OCI-LY7 (cell line): Measurements from ENCODE around the gene SLC6A19. TPM values are rescaled to one million over a fixed set of nuclear protein-coding genes. Genes with fewer than 3 reads are reported as not detected.

Experiments
- BruUV-seq: library from RNA; stranded (reverse); fragments of 400-500 nt; replicated peaks from 2 replicates; lab custom pipeline; 2021; lab: Mats Ljungman, UMichigan
- CTCF ChIA-PET: fragments of 300-600 bp; sonication (Branson Sonifier 250); formaldehyde crosslinking; loops from one replicate; lab custom pipeline; 2022; ENCODE audit warnings: antibody characterized with exemption; ENCODE audit not compliant: unreplicated experiment; lab: Charles Lee
- POLR2A ChIA-PET: fragments of 300-600 bp; sonication (Branson Sonifier 250); formaldehyde crosslinking; loops from one replicate; lab custom pipeline; 2022; ENCODE audit warnings: antibody characterized with exemption; lab: Charles Lee
- DNase-seq: peaks from one replicate; pipeline ENCODE4 v3.0.0-alpha.2; 2015; ENCODE audit warnings: low spot score
- H2AFZ ChIP-seq: fragments of 200-600 bp; sonication (generic), shearing (Covaris generic); 2 replicates; pipeline ENCODE4 v1.6.1; 2014; ENCODE audit warnings: mild to moderate bottlenecking, antibody characterized with exemption, low read length, moderate library complexity
- H3K27ac ChIP-seq: fragments of 200-600 bp; sonication (generic); 2 replicates; pipeline ENCODE4 v1.5.1; 2014; ENCODE audit warnings: mixed run types, low read depth, mild to moderate bottlenecking, moderate library complexity, low read length, inconsistent platforms; ENCODE audit not compliant: poor library complexity, severe bottlenecking
- H3K36me3 ChIP-seq: fragments of 200-600 bp; sonication (generic); 2 replicates; pipeline ENCODE4 v1.6.1; 2014; ENCODE audit warnings: mild to moderate bottlenecking, antibody characterized with exemption, low read length, moderate library complexity, mixed read lengths; ENCODE audit not compliant: insufficient read depth
- H3K4me1 ChIP-seq: fragments of 200-600 bp; sonication (generic); 2 replicates; pipeline ENCODE4 v1.5.1; 2014; ENCODE audit warnings: mild to moderate bottlenecking, low read length; ENCODE audit not compliant: insufficient read depth, poor library complexity, severe bottlenecking
- H3K4me2 ChIP-seq: fragments of 200-600 bp; sonication (generic); 2 replicates; pipeline ENCODE4 v1.6.1; 2014; ENCODE audit warnings: mild to moderate bottlenecking, low read length
- H3K4me3 ChIP-seq: fragments of 200-600 bp; sonication (generic); 2 replicates; pipeline ENCODE4 v1.5.1; 2014; ENCODE audit warnings: mild to moderate bottlenecking, low read depth, low read length; ENCODE audit not compliant: poor library complexity, severe bottlenecking
- H3K79me2 ChIP-seq: fragments of 200-600 bp; sonication (generic); 2 replicates; pipeline ENCODE4 v1.6.1; 2016; ENCODE audit warnings: low read depth, mild to moderate bottlenecking, low read length, moderate library complexity, mixed read lengths; ENCODE audit not compliant: insufficient read depth
- H3K9me2 ChIP-seq: fragments of 200-600 bp; sonication (generic); 2 replicates; pipeline ENCODE4 v1.6.1; 2016; ENCODE audit warnings: mild to moderate bottlenecking, low read length, mixed read lengths; ENCODE audit not compliant: insufficient read depth
- H3K9me3 ChIP-seq: fragments of 200-600 bp; sonication (generic); 2 replicates; pipeline ENCODE4 v1.6.1; 2014; ENCODE audit warnings: mild to moderate bottlenecking, mixed run types, low read length, mixed read lengths
- H4K20me1 ChIP-seq: fragments of 200-600 bp; sonication (generic); 2 replicates; pipeline ENCODE4 v1.6.1; 2014; ENCODE audit warnings: mild to moderate bottlenecking, antibody characterized with exemption, low read length, moderate library complexity, mixed read lengths; ENCODE audit not compliant: insufficient read depth
- CTCF ChIP-seq: fragments of 200-600 bp; sonication (generic); conservative IDR thresholded peaks from 2 replicates; pipeline ENCODE4 v1.5.1; 2014; ENCODE audit warnings: mild to moderate bottlenecking, antibody characterized with exemption, low read length, moderate library complexity, mixed read lengths
- EZH2phosphoT487 ChIP-seq: fragments of 200-600 bp; sonication (generic); IDR thresholded peaks from 2 replicates; pipeline ENCODE4 v1.6.1; 2018; ENCODE audit warnings: low read depth, borderline replicate concordance, mild to moderate bottlenecking, mixed run types, antibody characterized with exemption, low read length, moderate library complexity, mixed read lengths
- intact Hi-C: fragments of 100-400 bp; cut with micrococcal nuclease; formaldehyde crosslinking; loops from one replicate; pipeline ENCODE4 v1.10.0; 2022; ENCODE audit not compliant: unreplicated experiment
- total RNA-seq, 2 experiments: library from RNA; depleted of rRNA in 1 of 2; stranded (reverse); fragments of >200 nt in 1 of 2; shearing (Covaris generic) in 1 of 2; gene quantifications; 2 replicates each; pipeline ENCODE4 v1.2.3, GENCODE V29; 2014 to 2022

The SLC6A19 gene
- total RNA-seq, 2 experiments from 2014 or later: not detected

- Histone ChIP-seq H3K9me3 (no peaks in the 10 kb centered on the region), H3K4me1 (no peaks in the 10 kb centered on the region), H2AFZ (no peak overlapping the region), H3K4me3 (no peak overlapping the region), H3K36me3 (no peaks in the 10 kb centered on the region), H3K4me2 (no peak overlapping the region), H3K79me2 (no peaks in the 10 kb centered on the region), H3K9me2 (no peaks in the 10 kb centered on the region), H3K27ac (no peak overlapping the region), H4K20me1 (no peaks in the 10 kb centered on the region)
- BruUV-seq: no TSS peak
- no peak for TF ChIP-seq CTCF
- ChIA-PET POLR2A (interaction anchor here (1.0 kb wide), 1 partner anchor 19 kb away, joined by 6 read pairs; no protein-coding TSS in a partner anchor), CTCF (interaction anchor here (0.6 kb wide), 1 partner anchor 127 kb away, joined by 5 read pairs; no protein-coding TSS in a partner anchor)
- intact Hi-C loops: no loop called here
- no peak for DNase-seq
Observed at GRCh38 chr5:1185629-1186350, 15.6 kb upstream of the SLC6A19 start.

GRCh38 chr5:1186351-1187233 is 14.8 kb upstream of the SLC6A19 start:
- Histone ChIP-seq H3K79me2 (no peaks in the 10 kb centered on the region), H3K9me2 (no peaks in the 10 kb centered on the region), H3K4me2 (no peak overlapping the region), H3K9me3 (no peaks in the 10 kb centered on the region), H2AFZ (no peak overlapping the region), H3K36me3 (no peaks in the 10 kb centered on the region), H4K20me1 (no peaks in the 10 kb centered on the region), H3K4me3 (no peak overlapping the region), H3K27ac (no peak overlapping the region), H3K4me1 (no peaks in the 10 kb centered on the region)
- ChIA-PET CTCF (no interaction called here), POLR2A (interaction anchor here (0.6 to 1.0 kb wide), 2 partner anchors 16 to 18 kb away, joined by 4 to 6 read pairs; no protein-coding TSS in a partner anchor)
- DNase-seq: no peak
- BruUV-seq: no TSS peak
- TF ChIP-seq EZH2phosphoT487 (no peak), CTCF (no peak)
- intact Hi-C loops: no loop called here
